Dermis blood vessel endothelial cell (primary cell): ENCODE results near the gene SCD. TPM values are rescaled to one million over a fixed set of nuclear protein-coding genes. Genes with fewer than 3 reads are reported as not detected.
"Not testable (repeated sequence)": the region's sequence is repeated elsewhere in the genome, so short reads cannot be mapped to it uniquely, and the experiment has no call there.

ENCODE experiments used
- DNase-seq: peaks from one replicate; pipeline ENCODE4 v3.0.0; 2010
- total RNA-seq: library from RNA; depleted of rRNA; stranded (reverse); fragments of >200 nt; gene quantifications from 2 replicates; pipeline ENCODE4 v1.2.3, GENCODE V29; 2014

SCD gene
- total RNA-seq: 62.3 and 297 TPM in 2 replicates

DNA sequence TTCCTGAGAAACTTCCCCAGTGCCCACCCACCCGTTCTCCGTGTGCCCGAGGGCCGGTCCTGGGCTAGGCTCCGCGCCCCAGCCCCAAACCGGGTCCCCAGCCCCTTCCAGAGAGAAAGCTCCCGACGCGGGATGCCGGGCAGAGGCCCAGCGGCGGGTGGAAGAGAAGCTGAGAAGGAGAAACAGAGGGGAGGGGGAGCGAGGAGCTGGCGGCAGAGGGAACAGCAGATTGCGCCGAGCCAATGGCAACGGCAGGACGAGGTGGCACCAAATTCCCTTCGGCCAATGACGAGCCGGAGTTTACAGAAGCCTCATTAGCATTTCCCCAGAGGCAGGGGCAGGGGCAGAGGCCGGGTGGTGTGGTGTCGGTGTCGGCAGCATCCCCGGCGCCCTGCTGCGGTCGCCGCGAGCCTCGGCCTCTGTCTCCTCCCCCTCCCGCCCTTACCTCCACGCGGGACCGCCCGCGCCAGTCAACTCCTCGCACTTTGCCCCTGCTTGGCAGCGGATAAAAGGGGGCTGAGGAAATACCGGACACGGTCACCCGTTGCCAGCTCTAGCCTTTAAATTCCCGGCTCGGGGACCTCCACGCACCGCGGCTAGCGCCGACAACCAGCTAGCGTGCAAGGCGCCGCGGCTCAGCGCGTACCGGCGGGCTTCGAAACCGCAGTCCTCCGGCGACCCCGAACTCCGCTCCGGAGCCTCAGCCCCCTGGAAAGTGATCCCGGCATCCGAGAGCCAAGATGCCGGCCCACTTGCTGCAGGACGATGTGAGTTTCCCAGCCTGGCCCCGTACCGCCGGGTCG is at the start of gene SCD:
SCD (plus strand) TSS at position 469 of the 803 bp plus-strand sequence; CDS start at position 741, 272 bp downstream.
- DNase-seq: peak; percentile 89

DNA sequence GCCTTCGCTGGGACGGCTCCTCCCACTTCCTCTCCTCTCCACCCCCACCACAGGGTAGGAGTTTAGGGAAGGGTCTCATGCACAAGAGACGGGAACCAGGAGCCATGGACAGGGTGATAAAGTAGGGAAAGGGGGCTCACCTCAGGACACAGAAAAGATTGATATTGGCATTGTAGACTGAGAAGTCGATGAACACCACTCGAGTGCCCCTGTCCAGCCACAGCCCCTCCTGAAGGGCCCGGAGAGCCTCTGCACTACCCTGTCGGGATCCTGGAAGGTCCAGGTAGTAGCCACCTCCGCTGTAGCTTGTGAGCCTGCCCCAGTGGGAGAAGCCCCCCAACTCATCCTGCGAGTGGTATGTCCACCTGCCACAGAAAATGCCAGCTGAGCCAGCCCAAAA is 49.8 kb upstream of the SCD start:
- no peak for DNase-seq

DNA sequence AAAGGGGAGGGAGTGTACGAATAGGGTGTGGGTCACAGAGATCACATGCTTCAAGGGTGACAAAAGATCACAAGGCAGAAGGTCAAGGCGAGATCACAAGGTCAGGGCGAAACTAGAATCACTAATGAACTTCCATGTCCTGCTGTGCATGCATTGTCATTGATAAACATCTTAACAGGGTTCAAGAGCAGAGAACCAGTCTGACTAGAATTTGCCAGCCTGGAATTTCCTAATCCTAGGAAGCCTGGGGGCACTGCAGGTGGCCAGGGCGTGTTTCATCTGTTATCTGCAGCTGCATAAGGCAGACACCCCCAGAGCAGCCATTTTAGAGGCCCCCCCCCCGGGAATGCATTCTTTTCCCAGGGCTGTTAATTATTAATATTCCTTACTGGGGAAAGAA is 45.9 kb upstream of the SCD start:
- DNase-seq: not testable (repeated sequence)

DNA sequence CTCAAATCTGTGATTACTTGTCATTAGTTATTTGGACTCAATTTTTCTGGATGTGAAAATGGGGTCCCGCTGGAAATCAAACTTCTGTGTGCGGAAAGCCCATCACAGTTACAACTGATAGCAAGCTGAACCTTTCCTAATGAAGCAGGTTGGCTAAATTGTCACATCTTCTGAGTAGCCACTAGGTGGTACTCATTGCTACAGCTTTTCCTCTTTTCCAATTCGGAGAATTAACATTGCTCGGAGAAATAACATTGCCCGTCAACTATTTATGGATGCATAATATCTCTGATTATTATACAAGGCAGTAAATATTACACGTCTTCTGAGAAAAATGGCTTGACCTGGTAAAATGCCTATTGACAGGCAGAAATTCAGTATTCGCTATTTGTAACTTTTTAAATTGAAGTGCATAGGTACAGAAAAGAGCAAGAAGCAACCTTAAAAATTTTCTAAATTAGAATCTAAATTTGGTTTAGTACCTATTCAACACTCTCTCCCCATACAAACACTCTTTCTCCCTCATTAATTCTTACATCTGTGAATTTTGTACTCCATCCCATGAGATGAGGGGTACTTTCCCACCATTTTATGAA is 43.2 kb upstream of the SCD start:
- DNase-seq: peak; percentile 42

DNA sequence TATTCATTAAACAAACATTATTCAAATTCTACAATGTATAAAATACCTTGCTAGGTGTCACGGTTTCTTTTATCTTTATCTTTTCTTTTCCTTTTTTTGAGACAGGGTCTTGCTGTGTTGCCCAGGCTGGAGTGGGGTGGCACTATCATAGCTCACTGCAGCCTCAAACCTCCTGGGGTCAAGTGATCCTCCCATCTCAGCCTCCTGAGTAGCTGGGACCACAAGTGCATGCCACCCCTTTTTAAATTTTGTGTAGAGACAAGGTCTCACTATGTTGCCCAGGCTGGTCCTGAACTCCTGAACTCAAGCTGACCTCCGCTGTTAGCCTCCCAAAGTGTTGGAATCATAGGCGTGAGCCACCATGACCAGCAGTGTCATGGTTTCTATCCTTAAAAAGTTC is 42.6 kb upstream of the SCD start:
- no peak for DNase-seq

DNA sequence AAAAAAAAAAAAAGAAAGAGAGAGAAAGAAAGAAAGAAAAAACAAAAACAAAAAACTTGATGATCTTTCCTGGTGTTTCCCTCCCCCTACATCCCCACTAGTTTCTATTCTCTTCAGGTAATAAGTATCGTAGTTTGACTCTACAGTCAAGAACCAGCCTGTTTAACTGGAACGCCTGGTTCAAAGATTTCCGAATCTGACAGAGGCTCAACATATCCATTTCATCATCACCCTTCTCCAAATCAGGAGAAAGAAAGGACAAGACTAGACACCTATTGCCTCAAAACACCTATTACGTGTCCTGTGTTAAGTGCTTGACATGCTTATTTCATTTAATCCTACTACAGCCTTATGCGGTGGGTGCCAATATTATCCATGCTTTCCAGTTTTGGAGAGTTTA is 40.2 kb upstream of the SCD start:
- no peak for DNase-seq

DNA sequence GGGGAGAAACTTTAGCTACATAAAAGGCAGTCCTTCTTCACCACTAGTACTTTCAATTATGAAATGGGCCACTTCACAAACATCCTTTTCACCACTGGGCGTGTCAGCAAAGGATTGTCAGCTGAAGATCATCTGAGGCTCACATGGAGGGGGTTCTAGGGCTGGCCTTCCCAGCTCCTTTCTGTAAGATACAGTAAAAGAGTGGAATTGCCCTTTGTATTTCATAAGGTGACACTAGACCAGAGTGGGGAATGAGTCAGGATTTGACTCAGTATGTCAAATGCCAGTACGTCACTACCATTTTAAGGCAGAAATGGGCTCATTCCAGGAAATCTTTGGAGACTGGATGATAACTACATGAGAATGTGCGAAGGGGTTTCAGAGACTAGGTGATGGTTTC is 39.3 kb upstream of the SCD start:
- DNase-seq: no peak

DNA sequence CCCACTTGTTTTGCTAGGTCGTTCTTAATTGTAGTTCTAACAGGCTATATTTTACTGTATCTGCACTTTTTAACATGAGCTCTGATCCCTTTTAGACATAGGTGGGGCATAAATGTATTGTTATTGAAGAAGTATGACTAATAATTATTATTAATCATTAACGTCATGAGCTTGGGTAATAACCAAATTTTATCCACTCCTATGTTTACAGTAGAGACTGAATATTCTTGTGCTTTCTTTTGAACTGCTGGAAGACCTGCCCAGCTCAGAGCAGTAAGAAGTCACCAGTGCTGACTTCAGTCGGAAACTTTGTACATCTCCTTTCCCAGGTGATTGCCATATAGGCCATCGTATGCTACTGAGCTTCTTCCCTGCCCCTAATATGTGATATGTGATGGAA is 35.7 kb upstream of the SCD start:
- DNase-seq: no peak

DNA sequence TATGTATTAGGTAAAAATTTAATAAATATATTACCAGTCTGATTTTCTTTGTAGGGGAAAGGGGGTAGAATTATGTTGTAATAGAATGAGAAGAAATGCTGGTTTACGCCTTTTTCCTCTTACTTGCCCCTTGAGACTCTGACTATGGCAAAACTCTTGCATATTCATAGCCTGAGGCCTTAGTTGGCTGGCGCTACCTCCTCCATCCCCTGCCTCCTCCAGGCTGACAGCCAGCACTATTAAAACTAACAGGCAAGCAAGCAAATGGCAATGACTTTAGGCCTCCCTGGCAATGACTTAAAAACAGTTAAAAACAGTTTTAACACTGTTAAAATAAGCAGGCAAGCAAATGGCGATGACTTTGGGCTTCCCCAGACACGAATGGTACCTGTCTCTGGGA is 31.4 kb upstream of the SCD start:
- no peak for DNase-seq

DNA sequence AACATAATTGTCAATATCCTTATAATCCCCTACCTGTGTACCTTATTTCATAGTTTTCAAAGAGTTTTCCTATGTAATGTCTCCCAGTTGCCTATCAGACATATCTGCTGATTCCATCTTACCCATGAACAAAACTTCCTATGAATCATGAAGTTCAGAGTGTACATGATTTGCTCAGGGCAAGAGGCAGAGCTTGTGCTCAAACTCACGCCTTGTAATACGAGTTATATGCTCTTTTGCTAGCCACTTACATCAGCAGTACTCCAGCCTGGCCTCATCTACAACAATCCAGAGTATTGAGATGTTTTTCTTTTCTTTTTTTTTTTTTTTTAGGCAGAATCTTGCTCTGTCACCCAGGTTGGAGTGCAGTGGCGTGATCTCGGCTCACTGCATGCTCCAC is 28.8 kb upstream of the SCD start:
- no peak for DNase-seq

DNA sequence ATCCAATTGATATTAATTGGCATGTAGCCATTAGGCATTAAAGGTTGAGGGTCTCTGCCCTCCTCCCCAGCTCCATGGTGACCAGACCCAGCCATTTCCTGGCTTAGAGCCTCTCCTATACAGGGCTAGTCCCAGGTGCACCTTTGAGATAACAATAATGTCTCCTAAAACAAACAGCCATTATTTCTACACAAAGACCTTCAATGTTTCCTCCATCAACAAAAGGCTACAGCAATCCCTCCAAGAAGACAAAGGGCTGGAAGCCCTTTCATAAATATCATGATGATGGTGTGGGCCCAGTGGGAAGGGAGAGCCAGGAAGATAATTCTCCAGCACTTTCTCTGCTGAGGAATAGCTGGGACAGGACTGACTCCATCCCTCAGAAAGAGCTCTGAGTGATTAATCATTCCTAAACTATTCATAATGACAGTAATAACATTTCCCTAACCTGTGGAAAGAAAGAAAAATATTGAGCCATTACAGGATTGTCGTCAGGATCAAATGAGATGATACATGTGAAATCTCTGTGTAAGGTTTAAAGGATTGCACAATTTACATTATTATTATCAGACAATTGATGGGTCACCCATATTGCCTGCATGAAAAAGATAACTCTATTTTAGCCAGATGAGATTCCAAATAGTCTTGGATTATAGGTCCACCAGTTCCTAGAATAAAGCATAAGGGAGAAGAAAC is 27.2 kb upstream of the SCD start:
- no peak for DNase-seq

DNA sequence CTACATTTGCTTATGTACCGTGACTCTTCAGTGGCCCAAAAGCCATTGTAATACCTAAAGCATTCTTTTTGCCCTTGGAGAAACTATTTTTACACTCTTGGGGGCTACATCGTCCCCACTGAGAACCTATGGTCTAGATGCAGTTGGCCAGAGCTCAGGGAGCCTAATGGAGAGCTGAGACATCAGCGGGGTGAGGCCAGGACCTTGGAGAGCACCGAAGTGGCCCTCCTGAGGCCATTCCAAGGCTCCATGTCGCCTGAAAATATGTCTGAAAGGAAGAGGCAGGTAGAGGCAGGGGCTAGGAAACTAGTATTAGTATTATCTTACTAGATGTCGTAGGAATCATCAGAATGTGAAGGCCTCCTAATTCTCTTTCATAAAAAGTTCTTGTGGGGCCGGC is 21.9 kb upstream of the SCD start:
- peak; percentile 13 for DNase-seq

DNA sequence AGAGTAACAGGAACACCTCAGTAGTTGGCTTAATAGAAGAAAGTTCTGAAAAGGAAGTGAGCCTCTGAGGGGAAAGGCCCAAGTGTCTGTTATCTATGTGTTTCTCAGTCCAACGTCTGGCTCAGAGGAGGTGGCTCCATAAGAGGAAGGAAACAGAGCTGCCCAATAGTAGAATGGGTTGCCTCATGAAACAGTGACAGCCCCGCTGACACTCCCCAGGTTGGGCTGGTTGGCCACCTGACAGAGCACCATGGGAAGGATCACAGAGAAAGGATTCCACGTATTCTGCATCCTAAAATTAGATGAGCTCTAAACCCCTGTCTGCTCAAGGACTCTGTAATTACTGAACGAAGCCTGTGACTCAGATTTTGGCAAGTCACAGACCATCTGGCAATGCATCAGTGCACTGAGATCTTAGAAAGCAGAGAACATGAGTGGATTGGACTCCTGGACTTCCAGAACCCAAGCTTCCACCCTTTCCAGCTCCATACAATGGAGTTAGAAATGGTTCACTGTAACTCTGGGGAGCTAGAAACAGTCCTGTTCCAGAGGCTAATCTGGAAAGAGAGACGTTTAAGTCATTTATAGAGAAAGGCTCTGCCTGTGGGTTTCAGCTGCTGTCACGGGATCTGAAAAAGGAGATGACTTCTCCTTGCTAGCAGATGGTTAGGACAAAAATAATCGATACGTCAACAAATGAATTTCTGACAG is 19.9 kb upstream of the SCD start:
- no peak for DNase-seq

DNA sequence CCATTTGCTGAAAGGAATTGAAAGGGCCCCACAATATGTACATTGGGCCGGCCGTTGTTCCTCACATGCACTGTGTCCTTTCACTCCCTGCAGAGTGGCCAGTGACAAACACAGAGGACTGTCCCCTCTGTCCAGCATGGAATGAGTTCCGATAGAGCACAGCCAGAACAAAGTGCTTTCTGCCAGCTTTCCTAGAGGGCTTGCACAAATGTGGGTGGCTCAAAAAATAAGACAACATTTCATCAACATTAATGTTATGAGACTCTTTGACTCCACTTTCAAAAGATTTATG is 19.4 kb upstream of the SCD start:
- no peak for DNase-seq

DNA sequence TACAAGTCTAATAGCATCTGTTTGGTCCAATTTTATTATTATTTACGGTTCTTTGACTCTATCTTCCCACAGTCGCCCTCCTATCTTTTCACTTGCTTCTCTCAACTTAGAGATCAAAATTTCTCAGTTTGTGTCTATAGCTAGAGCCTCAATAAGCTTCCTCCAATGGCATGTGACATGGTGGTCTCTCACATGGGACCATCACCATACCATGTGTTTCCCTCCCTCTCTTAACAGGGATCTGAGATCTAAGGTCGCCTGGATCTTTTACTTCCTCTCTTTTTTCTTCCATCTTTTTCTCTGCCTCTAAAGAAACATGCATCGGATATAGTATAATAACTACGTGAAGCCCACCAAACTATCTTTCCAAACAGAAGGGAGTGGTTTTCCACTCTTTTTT is 18.8 kb upstream of the SCD start:
- no peak for DNase-seq

DNA sequence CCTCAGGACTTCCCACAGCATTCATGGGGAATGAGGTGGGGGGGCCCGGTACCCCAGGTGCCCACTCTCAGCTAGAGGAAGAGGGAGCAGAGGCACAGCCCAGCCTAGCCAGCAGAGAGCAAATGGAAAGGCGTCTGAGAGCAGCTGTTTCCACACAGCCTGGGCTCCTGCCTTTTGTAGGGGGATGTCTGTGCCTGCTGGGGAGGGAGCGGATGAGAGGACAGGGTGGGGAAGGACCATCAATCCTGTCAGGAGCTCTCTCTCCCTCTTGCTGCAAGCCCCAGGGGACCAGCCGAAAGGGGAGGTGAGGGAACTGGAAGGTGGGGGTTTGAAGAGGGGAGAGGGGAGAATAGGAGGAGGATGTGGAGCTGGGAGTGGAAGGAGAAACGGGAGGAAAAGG is 17.0 kb upstream of the SCD start, which contains the start of gene PKD2L1:
PKD2L1 (minus strand) TSS at position 150 of the 400 bp plus-strand sequence; CDS start at position 25, 125 bp downstream.
- no peak for DNase-seq

DNA sequence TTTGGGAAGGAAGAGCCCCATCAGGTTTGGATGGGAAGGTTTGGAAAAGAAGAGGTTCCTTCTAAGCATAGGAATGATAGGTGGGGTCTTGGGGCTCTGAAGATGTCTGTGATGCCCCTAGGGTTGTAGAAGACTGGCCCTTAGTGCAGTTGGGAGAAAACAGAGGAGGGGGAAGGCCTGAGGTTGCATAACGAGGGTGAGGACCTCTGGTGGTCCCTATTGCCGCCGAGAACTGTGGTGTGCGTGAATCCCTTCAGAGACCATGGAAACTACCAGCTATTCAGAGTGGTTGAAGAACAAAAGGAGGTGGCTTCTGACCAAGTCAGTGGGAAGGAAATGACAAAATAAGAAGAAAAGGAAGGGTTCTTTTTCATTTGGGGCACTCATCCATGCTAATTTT is 13.9 kb upstream of the SCD start:
- DNase-seq: no peak

DNA sequence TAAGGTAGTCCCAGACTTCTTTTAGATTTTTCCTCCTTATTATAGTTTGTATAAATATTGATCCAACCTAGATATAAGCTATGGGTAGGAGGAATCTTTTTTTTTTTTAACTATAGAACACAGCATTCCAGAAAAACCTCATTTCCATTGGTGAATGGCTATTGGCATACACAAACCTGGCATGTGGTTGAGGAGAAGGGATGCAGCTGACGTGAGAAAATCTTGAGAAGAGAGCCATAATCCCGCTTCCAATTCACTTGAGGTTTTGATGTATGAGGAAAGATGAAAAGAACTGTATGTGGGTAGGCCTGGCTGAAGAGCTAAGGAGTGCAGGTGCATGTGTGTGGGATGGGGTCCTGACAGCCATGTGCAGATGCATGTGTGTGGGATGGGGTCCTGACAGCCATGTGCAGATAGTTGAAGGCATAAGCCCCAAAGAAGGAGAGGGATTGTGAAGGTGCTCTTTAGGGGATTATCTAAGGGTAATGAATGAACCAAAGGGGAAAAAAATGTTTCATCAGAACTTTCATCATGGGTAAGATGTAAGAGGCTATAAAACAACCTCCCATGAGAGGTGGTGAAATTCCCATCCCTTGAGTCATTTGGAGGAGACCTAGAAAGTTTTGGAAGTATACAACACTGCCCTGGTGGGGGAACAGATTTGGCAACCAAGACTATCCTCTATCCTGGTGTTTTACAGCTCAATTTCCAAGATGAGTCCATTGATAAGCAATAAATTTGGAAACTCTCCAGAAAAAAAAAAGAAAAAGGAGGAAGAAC is 13.2 kb upstream of the SCD start:
- no peak for DNase-seq

DNA sequence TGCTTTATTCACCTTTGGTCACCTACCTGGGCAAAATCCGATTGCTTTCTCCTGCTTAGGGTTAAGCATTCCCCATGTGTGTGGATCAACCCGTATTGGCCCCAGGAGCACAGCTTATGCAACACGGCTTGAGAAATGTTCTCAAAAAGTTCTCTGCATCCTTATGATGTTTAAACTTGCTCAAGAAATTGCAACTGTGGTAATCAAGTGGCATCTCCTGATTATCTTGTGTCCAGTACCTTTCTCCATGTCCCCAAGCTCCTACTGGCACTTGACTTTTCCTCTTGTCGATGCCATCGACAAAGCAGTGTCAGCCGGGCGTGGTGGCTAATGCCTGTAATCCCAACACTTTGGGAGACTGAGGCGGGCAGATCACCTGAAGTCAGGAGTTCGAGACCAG is 12.3 kb upstream of the SCD start:
- no peak for DNase-seq

DNA sequence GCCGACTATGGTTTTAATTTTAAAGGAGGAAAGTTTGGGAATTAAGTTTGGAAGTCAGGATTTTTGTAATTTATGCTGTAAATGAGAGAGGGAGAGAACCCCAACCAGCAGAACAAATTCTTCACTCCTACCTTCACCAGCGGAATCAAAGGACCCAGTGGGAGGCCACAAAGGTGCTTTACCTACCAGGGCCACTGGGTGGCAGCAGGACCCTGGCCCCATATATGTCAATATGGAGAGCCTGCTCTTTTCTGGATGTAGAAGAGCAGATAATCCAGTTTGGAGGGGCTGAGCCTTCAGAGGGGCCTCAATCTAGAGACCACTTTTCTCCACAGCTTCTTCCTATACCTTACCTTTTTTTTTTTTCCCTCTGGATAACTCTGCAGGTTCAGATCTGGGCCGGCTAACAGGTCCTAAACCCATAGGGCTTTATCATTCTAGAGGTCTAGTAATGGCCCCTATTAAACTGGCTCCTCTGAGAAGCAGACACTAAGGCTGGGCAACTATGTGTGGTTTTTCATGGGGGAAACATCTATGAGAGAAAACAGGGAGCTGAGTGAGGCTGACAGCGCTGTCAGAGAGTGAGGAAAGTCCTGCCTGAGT is 8.5 kb upstream of the SCD start:
- DNase-seq: peak; percentile 76

DNA sequence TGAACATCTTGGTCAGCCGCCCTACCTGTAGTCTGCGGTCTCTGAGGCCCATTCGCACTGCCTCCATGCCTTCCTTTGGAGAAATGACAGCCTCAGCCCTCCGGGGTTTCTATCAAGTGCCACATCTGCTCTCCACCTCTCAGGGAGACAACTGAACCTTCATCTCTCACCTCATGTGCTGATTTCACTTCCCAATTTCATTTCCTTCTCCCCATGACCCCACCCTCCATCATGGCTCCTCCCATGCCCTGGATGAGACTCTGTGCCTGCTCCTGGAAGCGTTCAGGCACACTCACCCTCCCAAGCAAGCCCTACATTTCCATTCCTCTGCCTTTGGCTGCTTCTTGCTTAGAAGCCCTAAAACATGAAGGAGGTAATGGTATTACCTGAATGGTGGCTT is 7.8 kb upstream of the SCD start:
- no peak for DNase-seq
